Neural progenitor cell (in vitro differentiated cells): ENCODE results near the gene IPO4. TPM values are rescaled to one million over a fixed set of nuclear protein-coding genes. Genes with fewer than 3 reads are reported as not detected.

ENCODE experiments used
- DNase-seq: peaks from one replicate; pipeline ENCODE4 v3.0.0-alpha.2; 2016; ENCODE audit warnings: low spot score
- H2AFZ ChIP-seq: fragments of 200-600 bp; sonication (generic); replicated peaks from 2 replicates; pipeline ENCODE4 v1.6.1; 2016; ENCODE audit warnings: antibody characterized with exemption
- H3F3A ChIP-seq: fragments of 200-600 bp; sonication (generic); 2 replicates; pipeline ENCODE4 v1.6.1; 2016; ENCODE audit warnings: antibody characterized with exemption, low read depth
- H3K27ac ChIP-seq: fragments of 200-600 bp; sonication (generic); 2 replicates; pipeline ENCODE4 v1.5.1; 2016; ENCODE audit warnings: mild to moderate bottlenecking
- H3K27me3 ChIP-seq: fragments of 200-600 bp; sonication (generic); 2 replicates; pipeline ENCODE4 v1.6.1; 2016; ENCODE audit warnings: mild to moderate bottlenecking, moderate library complexity
- H3K36me3 ChIP-seq: fragments of 200-600 bp; sonication (generic); 2 replicates; pipeline ENCODE4 v1.5.1; 2016
- H3K4me1 ChIP-seq: fragments of 200-600 bp; sonication (generic); 2 replicates; pipeline ENCODE4 v1.6.1; 2016; ENCODE audit warnings: mixed run types
- H3K4me2 ChIP-seq: fragments of 200-600 bp; sonication (generic); 2 replicates; pipeline ENCODE4 v1.6.1; 2016
- H3K4me3 ChIP-seq: fragments of 200-600 bp; sonication (generic); 2 replicates; pipeline ENCODE4 v1.5.1; 2016
- H3K79me2 ChIP-seq: fragments of 200-600 bp; sonication (generic); 2 replicates; pipeline ENCODE4 v1.6.1; 2016; ENCODE audit warnings: low read depth
- H3K9ac ChIP-seq: fragments of 200-600 bp; sonication (generic); 2 replicates; pipeline ENCODE4 v1.6.1; 2016
- H3K9me3 ChIP-seq: fragments of 200-600 bp; sonication (generic); 2 replicates; pipeline ENCODE4 v1.5.1; 2016; ENCODE audit warnings: low read depth
- H4K20me1 ChIP-seq: fragments of 200-600 bp; sonication (generic); 2 replicates; pipeline ENCODE4 v1.6.1; 2016; ENCODE audit warnings: low read depth
- H3K27ac Mint-ChIP-seq: 3 replicates; pipeline ENCODE4 v1.8.0; 2021; ENCODE audit warnings: mixed read lengths
- H3K27me3 Mint-ChIP-seq: 2 replicates; pipeline ENCODE4 v1.8.0; 2022; ENCODE audit warnings: low read depth, mild to moderate bottlenecking, inconsistent platforms, moderate library complexity, mixed read lengths; ENCODE audit not compliant: insufficient read depth
- H3K36me3 Mint-ChIP-seq: 3 replicates; pipeline ENCODE4 v1.8.0; 2021; ENCODE audit warnings: mixed read lengths
- H3K4me1 Mint-ChIP-seq: 3 replicates; pipeline ENCODE4 v1.8.0; 2021; ENCODE audit warnings: mixed read lengths
- H3K4me3 Mint-ChIP-seq: 3 replicates; pipeline ENCODE4 v1.8.0; 2021; ENCODE audit warnings: mild to moderate bottlenecking, moderate library complexity, mixed read lengths
- H3K9me3 Mint-ChIP-seq: 3 replicates; pipeline ENCODE4 v1.8.0; 2020; ENCODE audit warnings: mixed read lengths
- EZH2 ChIP-seq: fragments of 200-600 bp; sonication (generic); IDR thresholded peaks from 2 replicates; pipeline ENCODE4 v1.6.1; 2017; ENCODE audit warnings: antibody characterized with exemption, mild to moderate bottlenecking, moderate library complexity
- EZH2phosphoT487 ChIP-seq: fragments of 200-600 bp; sonication (generic); IDR thresholded peaks from 2 replicates; pipeline ENCODE4 v1.6.1; 2017; ENCODE audit warnings: antibody characterized with exemption
- total RNA-seq: library from RNA; depleted of rRNA; stranded (reverse); fragments of >200 nt; gene quantifications from 2 replicates; pipeline ENCODE4 v1.2.3, GENCODE V29; 2015; ENCODE audit warnings: low replicate concordance
- TF ChIP-seq, protein P1 (sequence below): fragments of 200-600 bp; sonication (generic); IDR thresholded peaks from 2 replicates; pipeline ENCODE4 v1.5.1; 2017; ENCODE audit warnings: antibody characterized with exemption, mild to moderate bottlenecking

IPO4 gene
- total RNA-seq, 1 donor from 2014 or later: 15.9 TPM

DNA sequence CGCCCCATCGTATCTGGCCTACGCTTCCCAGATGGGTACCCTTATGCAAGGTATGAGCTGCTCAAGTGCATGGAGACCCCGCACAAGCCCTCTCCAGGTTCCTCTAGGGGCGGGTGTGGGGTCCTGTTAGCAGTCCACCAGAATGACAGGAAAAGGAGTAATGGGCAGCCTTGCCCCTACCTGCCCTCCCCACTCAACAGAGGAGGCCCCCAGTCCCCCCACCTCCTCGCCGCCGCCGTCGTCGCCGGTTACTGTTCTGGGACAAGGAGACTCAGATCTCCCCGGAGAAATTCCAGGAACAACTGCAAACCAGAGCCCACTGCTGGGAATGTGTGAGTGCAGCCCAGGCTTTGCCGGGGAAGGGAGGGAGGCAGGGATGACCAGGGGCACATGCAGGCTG, 10.7 kb downstream of the IPO4 start:
- H3K36me3 Mint-ChIP-seq: peaks cover 15% of the 10 kb centered on the region
- H3K4me1 ChIP-seq: peaks cover 4% of the 10 kb centered on the region
- no peak overlapping the region for H3K9ac ChIP-seq
- H3K4me3 ChIP-seq: no peak overlapping the region
- H4K20me1 ChIP-seq: peaks cover 21% of the 10 kb centered on the region
- no peaks in the 10 kb centered on the region for H3K27me3 Mint-ChIP-seq
- H3K36me3 ChIP-seq: no peaks in the 10 kb centered on the region
- no peak overlapping the region for H3K27ac ChIP-seq
- no peaks in the 10 kb centered on the region for H3K27me3 ChIP-seq
- H3K27ac Mint-ChIP-seq: no peak overlapping the region
- no peak for DNase-seq
- H2AFZ ChIP-seq: no peak overlapping the region
- peaks cover 7% of the 10 kb centered on the region for H3K79me2 ChIP-seq
- H3K4me1 Mint-ChIP-seq: peaks cover 3% of the 10 kb centered on the region
- no peak overlapping the region for H3K4me2 ChIP-seq
- peaks cover 7% of the 10 kb centered on the region for H3F3A ChIP-seq
- no peak overlapping the region for H3K4me3 Mint-ChIP-seq
- peaks cover 2% of the 10 kb centered on the region for H3K9me3 Mint-ChIP-seq
- H3K9me3 ChIP-seq: no peaks in the 10 kb centered on the region
- TF ChIP-seq, protein P1, sequence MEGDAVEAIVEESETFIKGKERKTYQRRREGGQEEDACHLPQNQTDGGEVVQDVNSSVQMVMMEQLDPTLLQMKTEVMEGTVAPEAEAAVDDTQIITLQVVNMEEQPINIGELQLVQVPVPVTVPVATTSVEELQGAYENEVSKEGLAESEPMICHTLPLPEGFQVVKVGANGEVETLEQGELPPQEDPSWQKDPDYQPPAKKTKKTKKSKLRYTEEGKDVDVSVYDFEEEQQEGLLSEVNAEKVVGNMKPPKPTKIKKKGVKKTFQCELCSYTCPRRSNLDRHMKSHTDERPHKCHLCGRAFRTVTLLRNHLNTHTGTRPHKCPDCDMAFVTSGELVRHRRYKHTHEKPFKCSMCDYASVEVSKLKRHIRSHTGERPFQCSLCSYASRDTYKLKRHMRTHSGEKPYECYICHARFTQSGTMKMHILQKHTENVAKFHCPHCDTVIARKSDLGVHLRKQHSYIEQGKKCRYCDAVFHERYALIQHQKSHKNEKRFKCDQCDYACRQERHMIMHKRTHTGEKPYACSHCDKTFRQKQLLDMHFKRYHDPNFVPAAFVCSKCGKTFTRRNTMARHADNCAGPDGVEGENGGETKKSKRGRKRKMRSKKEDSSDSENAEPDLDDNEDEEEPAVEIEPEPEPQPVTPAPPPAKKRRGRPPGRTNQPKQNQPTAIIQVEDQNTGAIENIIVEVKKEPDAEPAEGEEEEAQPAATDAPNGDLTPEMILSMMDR: no peak
- TF ChIP-seq EZH2 (no peak), EZH2phosphoT487 (no peak)

DNA sequence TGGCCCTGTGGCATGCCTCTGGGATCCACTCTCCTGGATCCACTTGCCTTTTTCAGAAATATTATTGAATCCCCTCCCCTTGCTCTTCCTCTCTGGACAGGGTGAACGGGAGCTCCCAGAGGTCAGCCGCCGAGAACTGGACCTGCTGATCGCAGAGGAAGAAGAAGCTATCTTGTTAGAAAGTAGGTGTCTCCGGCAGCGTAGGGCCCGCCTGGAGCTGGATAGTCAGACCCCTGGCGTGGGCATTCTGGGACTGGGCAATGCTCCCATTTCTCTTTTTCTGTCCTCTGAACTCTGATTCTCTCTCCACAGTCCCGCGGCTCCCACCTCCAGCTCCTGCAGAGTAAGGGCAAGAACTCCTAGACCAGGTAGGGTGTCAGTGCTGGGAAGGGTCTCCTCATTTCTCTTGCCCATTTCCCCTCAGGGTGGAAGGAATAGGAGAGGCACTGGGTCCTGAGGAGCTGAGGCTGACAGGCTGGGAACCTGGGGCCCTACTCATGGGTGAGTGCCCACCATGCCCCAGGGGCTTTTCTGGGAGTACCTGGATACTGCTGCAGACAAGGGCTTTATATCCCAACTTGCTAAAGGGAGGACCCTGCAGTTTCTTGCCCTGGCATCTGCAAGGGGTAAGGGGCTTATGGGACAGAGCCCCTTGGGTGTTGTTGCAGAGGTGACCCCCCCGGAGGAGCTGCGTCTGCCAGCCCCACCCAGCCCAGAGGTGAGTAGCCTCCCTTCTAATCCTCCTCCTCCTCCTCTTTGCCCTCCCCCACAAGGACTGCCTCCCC, 11.4 kb downstream of the IPO4 start:
- H3K4me1 ChIP-seq: peaks cover 5% of the 10 kb centered on the region
- no peak for DNase-seq

DNA sequence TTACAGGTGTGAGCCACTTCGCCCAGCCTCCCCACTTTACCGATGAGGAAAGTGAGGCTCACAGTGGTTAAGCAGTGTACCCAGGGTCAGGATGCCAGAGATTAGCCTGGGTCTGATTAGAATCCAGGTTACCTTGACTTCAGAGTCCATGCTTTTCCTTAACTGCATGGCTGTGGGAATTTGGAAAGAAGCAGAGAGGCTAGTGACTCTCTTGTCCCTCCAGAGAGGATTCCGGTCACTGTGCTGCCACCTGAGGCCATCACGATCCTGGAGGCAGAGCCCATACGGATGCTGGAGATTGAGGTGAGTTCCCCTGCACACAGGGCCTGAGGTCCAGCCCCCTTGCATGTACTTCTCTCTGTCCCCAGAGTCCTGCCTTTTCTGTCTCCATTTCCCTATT, 12.0 kb downstream of the IPO4 start:
- no peak for TF ChIP-seq EZH2phosphoT487
- no peak for TF ChIP-seq EZH2
- TF ChIP-seq, protein P1: no peak
- peaks cover 11% of the 10 kb centered on the region for H3F3A ChIP-seq
- no peak overlapping the region for H3K4me3 ChIP-seq
- H3K36me3 ChIP-seq: no peaks in the 10 kb centered on the region
- peaks cover 16% of the 10 kb centered on the region for H3K79me2 ChIP-seq
- Mint-ChIP-seq H3K4me1 (peaks cover 5% of the 10 kb centered on the region), H3K4me3 (no peak overlapping the region), H3K9me3 (peaks cover 3% of the 10 kb centered on the region), H3K36me3 (peaks cover 11% of the 10 kb centered on the region), H3K27ac (no peak overlapping the region), H3K27me3 (peaks cover 2% of the 10 kb centered on the region)
- peaks cover 22% of the 10 kb centered on the region for H4K20me1 ChIP-seq
- no peak for DNase-seq
- peaks cover 5% of the 10 kb centered on the region for H3K4me1 ChIP-seq
- H3K4me2 ChIP-seq: no peak overlapping the region
- H2AFZ ChIP-seq: no peak overlapping the region
- no peak overlapping the region for H3K27ac ChIP-seq
- peak overlapping the region; percentile 13 for H3K9ac ChIP-seq
- H3K27me3 ChIP-seq: no peaks in the 10 kb centered on the region
- H3K9me3 ChIP-seq: no peaks in the 10 kb centered on the region

More for the DNA sequence above, 11.4 kb downstream of the IPO4 start:
- Histone ChIP-seq H3K27ac (no peak overlapping the region), H3K4me2 (no peak overlapping the region), H3K36me3 (no peaks in the 10 kb centered on the region), H3K9ac (peak overlapping the region; percentile 13), H3K79me2 (peaks cover 13% of the 10 kb centered on the region), H3K9me3 (no peaks in the 10 kb centered on the region), H3K27me3 (no peaks in the 10 kb centered on the region), H3F3A (peaks cover 10% of the 10 kb centered on the region), H4K20me1 (peaks cover 22% of the 10 kb centered on the region), H2AFZ (no peak overlapping the region), H3K4me3 (no peak overlapping the region)
- H3K4me3 Mint-ChIP-seq: no peak overlapping the region
- H3K9me3 Mint-ChIP-seq: peaks cover 3% of the 10 kb centered on the region
- H3K27me3 Mint-ChIP-seq: no peaks in the 10 kb centered on the region
- peaks cover 4% of the 10 kb centered on the region for H3K4me1 Mint-ChIP-seq
- peaks cover 11% of the 10 kb centered on the region for H3K36me3 Mint-ChIP-seq
- peak overlapping the region; percentile 37 for H3K27ac Mint-ChIP-seq
- TF ChIP-seq, protein P1: no peak
- TF ChIP-seq EZH2: no peak
- TF ChIP-seq EZH2phosphoT487: no peak
